Measurements from ENCODE around the gene CADPS.

The CADPS gene

DNA sequence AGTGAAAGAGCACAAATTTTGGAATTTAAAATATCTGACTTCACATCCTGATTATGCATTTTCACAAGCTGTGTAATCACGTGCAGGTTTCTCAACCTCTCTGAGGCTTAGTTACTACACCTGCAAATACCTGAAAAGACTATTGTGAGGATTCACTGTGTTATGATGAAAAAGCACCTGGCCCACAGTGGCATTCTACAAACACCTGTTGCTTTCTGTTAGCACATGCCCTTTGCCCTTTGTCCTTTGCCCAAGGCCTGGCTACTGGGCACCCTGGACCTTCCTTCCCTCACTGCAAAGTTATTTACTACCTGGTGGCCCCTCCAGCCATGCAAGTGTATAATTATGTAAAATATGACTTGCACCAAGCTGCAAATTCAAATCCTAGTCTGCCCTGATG is 227.5 kb downstream of the CADPS start:
- TF ChIP-seq, protein P1, sequence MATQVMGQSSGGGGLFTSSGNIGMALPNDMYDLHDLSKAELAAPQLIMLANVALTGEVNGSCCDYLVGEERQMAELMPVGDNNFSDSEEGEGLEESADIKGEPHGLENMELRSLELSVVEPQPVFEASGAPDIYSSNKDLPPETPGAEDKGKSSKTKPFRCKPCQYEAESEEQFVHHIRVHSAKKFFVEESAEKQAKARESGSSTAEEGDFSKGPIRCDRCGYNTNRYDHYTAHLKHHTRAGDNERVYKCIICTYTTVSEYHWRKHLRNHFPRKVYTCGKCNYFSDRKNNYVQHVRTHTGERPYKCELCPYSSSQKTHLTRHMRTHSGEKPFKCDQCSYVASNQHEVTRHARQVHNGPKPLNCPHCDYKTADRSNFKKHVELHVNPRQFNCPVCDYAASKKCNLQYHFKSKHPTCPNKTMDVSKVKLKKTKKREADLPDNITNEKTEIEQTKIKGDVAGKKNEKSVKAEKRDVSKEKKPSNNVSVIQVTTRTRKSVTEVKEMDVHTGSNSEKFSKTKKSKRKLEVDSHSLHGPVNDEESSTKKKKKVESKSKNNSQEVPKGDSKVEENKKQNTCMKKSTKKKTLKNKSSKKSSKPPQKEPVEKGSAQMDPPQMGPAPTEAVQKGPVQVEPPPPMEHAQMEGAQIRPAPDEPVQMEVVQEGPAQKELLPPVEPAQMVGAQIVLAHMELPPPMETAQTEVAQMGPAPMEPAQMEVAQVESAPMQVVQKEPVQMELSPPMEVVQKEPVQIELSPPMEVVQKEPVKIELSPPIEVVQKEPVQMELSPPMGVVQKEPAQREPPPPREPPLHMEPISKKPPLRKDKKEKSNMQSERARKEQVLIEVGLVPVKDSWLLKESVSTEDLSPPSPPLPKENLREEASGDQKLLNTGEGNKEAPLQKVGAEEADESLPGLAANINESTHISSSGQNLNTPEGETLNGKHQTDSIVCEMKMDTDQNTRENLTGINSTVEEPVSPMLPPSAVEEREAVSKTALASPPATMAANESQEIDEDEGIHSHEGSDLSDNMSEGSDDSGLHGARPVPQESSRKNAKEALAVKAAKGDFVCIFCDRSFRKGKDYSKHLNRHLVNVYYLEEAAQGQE (IDR thresholded peaks at IDR 0.05; ENCODE audit: insufficient read depth in 1 of 2, low read depth in 2 of 2, low read length in 2 of 2) = no peak
- no peak for TF ChIP-seq FOXP2 (optimal IDR thresholded peaks at IDR 0.05; ENCODE audit: borderline replicate concordance, extremely low read depth, extremely low read length, insufficient read depth)
- no peak for TF ChIP-seq TAF1 (IDR thresholded peaks at IDR 0.05; ENCODE audit: borderline replicate concordance, insufficient read depth, low read length)
- no peak for TF ChIP-seq POLR2AphosphoS5 (IDR thresholded peaks at IDR 0.05; ENCODE audit: low read depth, low read length)
- no peak for TF ChIP-seq SIN3A (IDR thresholded peaks at IDR 0.05; ENCODE audit: borderline replicate concordance, insufficient read depth, low read length)

DNA sequence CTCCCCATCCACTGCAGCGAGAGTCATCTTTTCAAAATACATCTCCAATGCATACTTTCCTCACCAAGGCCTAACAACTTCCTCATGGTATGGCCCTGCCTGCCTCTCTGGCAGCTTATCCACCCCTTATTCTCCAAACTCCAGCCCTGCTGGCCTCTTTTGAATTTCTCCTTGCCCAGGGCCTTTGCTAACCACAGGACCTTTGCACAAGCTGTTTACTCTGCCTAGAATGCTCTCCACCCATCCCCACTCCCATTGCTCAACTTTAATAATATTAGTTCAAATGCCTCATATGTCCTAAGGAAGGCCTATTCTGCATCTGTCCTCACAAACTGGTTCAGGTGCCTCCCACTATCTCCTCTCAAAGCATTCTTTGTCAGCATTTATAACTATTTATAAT is 230.7 kb downstream of the CADPS start:
- no peak for TF ChIP-seq TAF1 (IDR thresholded peaks at IDR 0.05; ENCODE audit: borderline replicate concordance, insufficient read depth, low read length)
- no peak for TF ChIP-seq FOXP2 (optimal IDR thresholded peaks at IDR 0.05; ENCODE audit: borderline replicate concordance, extremely low read depth, extremely low read length, insufficient read depth)

DNA sequence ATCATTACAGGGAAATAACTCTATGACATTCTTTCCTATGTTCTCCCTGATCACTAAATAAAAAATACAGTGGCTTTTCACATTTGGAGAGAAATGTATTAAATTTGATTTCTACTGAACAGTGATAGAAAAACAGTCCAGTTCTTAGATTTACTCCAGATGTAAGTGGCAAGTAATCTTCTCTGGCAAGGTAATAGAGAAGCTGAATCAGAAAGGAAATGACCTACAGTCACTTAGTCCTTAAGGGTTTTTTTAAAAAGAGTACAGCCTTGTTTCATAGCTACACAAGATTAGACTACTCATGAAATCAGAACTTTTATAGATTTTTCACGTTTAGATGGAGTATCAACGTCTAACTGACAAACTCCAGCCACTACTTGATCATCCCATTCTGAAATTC is 236.9 kb downstream of the CADPS start:
- TF ChIP-seq FOXP2 (optimal IDR thresholded peaks at IDR 0.05; ENCODE audit: borderline replicate concordance, extremely low read depth, extremely low read length, insufficient read depth) (no peak), POLR2AphosphoS5 (IDR thresholded peaks at IDR 0.05; ENCODE audit: low read depth, low read length) (no peak), TAF1 (IDR thresholded peaks at IDR 0.05; ENCODE audit: borderline replicate concordance, insufficient read depth, low read length) (no peak), SIN3A (IDR thresholded peaks at IDR 0.05; ENCODE audit: borderline replicate concordance, insufficient read depth, low read length) (no peak)
- TF ChIP-seq, protein P1 (IDR thresholded peaks at IDR 0.05; ENCODE audit: insufficient read depth in 1 of 2, low read depth in 2 of 2, low read length in 2 of 2) = no peak

DNA sequence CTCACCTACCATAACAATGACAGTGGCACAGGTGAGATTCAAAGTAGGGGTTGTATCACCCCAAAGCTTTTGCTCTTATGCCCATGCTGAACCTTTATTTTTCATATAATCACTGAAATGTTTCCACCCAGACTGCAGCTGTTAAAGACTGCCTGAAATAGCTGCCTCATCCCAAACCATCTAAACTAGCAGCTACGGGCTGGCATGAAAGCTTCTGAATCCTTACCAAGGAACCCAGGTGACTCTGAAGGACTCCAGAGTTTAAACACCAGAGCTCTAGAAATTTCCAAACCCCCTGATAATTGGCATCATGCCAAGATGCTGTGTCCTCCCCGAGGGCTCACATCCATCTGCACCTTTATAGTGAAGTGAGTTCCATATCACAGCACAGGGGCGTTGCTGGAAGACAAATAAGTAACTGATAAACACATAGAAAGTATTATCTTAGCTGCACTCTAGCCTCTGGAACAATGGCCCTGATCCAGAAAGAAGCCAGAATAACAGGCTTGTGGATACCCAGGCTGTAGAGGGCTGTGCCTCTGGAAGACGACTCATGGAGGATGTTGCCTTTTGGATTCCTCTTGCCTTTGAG is 238.9 kb downstream of the CADPS start:
- TF ChIP-seq TAF1 (IDR thresholded peaks at IDR 0.05; ENCODE audit: borderline replicate concordance, insufficient read depth, low read length) = no peak
- no peak for TF ChIP-seq FOXP2 (optimal IDR thresholded peaks at IDR 0.05; ENCODE audit: borderline replicate concordance, extremely low read depth, extremely low read length, insufficient read depth)
- TF ChIP-seq SIN3A (IDR thresholded peaks at IDR 0.05; ENCODE audit: borderline replicate concordance, insufficient read depth, low read length) = no peak
- TF ChIP-seq, protein P1 (IDR thresholded peaks at IDR 0.05; ENCODE audit: insufficient read depth in 1 of 2, low read depth in 2 of 2, low read length in 2 of 2) = no peak
- no peak for TF ChIP-seq POLR2AphosphoS5 (IDR thresholded peaks at IDR 0.05; ENCODE audit: low read depth, low read length)

DNA sequence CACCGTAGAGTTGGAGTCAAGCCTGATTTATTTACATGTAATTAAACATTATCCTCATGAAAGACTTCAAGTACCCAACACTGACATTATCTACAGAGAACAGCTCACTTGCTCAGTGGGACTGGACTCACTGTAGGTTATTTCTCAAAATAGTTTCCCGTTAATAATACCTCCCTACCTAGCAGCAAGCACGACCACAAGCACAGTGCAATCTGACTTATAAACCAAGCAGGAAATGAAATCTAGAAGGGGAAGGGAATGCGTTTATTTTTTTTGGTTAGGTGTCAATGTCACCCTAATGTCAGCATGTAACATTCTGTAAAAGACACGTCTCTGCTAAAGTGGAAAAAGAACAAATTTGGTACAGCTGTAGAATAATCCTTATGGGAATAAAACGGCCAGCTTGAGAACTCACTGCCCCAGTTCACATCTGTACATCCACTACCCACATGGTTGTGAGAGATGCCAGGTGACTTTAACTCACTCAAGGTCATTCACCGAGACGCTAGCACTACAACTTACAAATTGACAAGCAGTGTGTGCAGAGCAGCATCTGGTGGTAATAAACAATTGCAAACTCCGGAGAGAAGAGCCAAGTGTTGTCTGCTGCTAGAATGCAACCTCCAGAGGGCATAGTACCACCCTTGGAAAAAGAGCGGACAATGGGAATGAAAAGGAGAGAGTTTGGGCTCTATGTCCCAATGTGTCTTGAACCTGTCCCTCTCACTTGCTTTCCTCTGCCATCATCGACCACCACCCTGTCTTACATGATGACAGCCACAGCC is 242.5 kb downstream of the CADPS start:
- TF ChIP-seq SIN3A (IDR thresholded peaks at IDR 0.05; ENCODE audit: borderline replicate concordance, insufficient read depth, low read length) (no peak), FOXP2 (optimal IDR thresholded peaks at IDR 0.05; ENCODE audit: borderline replicate concordance, extremely low read depth, extremely low read length, insufficient read depth) (no peak), POLR2AphosphoS5 (IDR thresholded peaks at IDR 0.05; ENCODE audit: low read depth, low read length) (no peak)
- TF ChIP-seq, protein P1 (IDR thresholded peaks at IDR 0.05; ENCODE audit: insufficient read depth in 1 of 2, low read depth in 2 of 2, low read length in 2 of 2) = no peak

Measured in PFSK-1 (cell line).